Lower leg skin (tissue), 3 donors: ENCODE measurements around the gene DCXR.

Experiments used
- CTCF ChIP-seq, 3 donors: fragments of 450-650 bp; IDR thresholded peaks; one replicate each; pipeline ENCODE4 v1.5.1; 2016; ENCODE audit warnings: antibody characterized with exemption in 3 of 3, mild to moderate bottlenecking in 3 of 3, moderate library complexity in 2 of 3
- POLR2A ChIP-seq, 2 donors: fragments of 450-650 bp; IDR thresholded peaks; one replicate each; pipeline ENCODE4 v1.6.1; 2016 to 2017; ENCODE audit warnings: antibody characterized with exemption in 2 of 2, mild to moderate bottlenecking in 1 of 2, moderate library complexity in 1 of 2

- TF ChIP-seq CTCF (IDR thresholded peaks at IDR 0.05) (no peak), POLR2A (IDR thresholded peaks at IDR 0.05) (no peak)
Measured at GRCh38 chr17:82008258-82008940, 29.1 kb downstream of the DCXR start.
